Ishikawa (cell line): ENCODE results near the gene BAG5.

ENCODE experiments used
- CEBPB ChIP-seq: IDR thresholded peaks from 2 replicates; pipeline ENCODE4 v1.6.1; 2012
- CREB1 ChIP-seq: IDR thresholded peaks from 2 replicates; pipeline ENCODE4 v1.6.1; 2012; ENCODE audit warnings: low read depth
- EGR1 ChIP-seq: IDR thresholded peaks from 2 replicates; pipeline ENCODE4 v1.6.1; 2012
- EP300 ChIP-seq: IDR thresholded peaks from 2 replicates; pipeline ENCODE4 v1.6.1; 2012; ENCODE audit warnings: borderline replicate concordance
- FOXM1 ChIP-seq: IDR thresholded peaks from 2 replicates; pipeline ENCODE4 v1.6.1; 2012; ENCODE audit warnings: low read depth, borderline replicate concordance
- NFIC ChIP-seq: IDR thresholded peaks from 2 replicates; pipeline ENCODE4 v1.6.1; 2012
- RAD21 ChIP-seq: IDR thresholded peaks from 2 replicates; pipeline ENCODE4 v1.6.1; 2012; ENCODE audit warnings: low read depth
- TAF1 ChIP-seq: IDR thresholded peaks from 2 replicates; pipeline ENCODE4 v1.6.1; 2012; ENCODE audit warnings: low read depth, mild to moderate bottlenecking
- TCF12 ChIP-seq: IDR thresholded peaks from 2 replicates; pipeline ENCODE4 v1.6.1; 2012; ENCODE audit warnings: low read depth
- TEAD4 ChIP-seq: IDR thresholded peaks from 2 replicates; pipeline ENCODE4 v1.6.1; 2012
- YY1 ChIP-seq: IDR thresholded peaks from 2 replicates; pipeline ENCODE4 v1.6.1; 2012; ENCODE audit warnings: low read depth
- ZBTB7A ChIP-seq: IDR thresholded peaks from 2 replicates; pipeline ENCODE4 v1.6.1; 2012; ENCODE audit warnings: low read depth
- TF ChIP-seq, protein P1 (sequence below): IDR thresholded peaks from 2 replicates; pipeline ENCODE4 v1.6.1; 2012
- TF ChIP-seq, protein P2 (sequence below): IDR thresholded peaks from 2 replicates; pipeline ENCODE4 v1.6.1; 2012; ENCODE audit warnings: low read depth, mild to moderate bottlenecking
- TF ChIP-seq, protein P3 (sequence below): IDR thresholded peaks from 2 replicates; pipeline ENCODE4 v1.6.1; 2012

The BAG5 gene

DNA sequence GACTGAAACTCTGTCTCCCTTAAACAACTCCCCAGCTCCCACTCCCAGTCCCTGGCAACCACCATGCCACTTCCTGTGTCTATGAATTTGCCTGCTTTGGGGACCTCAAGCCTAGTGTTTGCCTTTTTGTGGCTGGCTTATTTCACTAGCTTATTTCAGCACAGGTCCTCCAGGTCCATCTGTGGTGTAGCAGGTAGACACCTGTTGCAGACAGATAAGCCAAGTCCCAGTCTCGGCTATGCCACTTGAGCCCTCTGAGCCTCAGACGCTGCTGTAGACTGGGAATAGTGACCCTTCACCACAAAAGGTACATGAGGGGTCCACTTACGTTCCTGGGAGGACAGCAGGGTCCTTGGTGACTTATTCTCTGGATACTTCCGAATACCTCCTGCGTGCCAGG lies 42.2 kb upstream of the BAG5 start:
- TF ChIP-seq YY1 (no peak), ZBTB7A (no peak), TCF12 (no peak)
- TF ChIP-seq, protein P1, sequence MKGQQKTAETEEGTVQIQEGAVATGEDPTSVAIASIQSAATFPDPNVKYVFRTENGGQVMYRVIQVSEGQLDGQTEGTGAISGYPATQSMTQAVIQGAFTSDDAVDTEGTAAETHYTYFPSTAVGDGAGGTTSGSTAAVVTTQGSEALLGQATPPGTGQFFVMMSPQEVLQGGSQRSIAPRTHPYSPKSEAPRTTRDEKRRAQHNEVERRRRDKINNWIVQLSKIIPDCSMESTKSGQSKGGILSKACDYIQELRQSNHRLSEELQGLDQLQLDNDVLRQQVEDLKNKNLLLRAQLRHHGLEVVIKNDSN = no peak

DNA sequence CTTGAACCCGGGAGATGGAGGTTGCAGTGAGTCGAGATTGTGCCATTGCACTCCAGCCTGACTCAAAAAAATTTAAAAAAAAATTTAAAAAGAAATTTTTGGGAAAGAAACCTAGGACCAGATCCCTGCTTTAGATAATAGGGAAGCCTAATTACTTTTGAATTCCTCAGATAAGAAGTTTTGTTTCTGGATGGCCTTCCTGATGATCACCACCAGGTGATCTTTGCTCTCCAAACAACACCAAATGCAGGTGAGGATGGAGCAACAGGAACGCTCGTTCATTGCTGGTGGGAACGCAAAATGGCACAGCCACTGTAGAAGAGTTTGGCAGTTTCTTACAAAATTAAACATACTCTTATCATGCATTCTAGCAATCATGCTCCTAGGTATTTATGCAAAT lies 38.0 kb upstream of the BAG5 start:
- TF ChIP-seq TAF1 (no peak), EGR1 (no peak), ZBTB7A (no peak), YY1 (no peak), TEAD4 (no peak), FOXM1 (no peak), NFIC (no peak), TCF12 (no peak), EP300 (no peak), CREB1 (no peak), CEBPB (no peak), RAD21 (no peak)
- TF ChIP-seq, protein P2, sequence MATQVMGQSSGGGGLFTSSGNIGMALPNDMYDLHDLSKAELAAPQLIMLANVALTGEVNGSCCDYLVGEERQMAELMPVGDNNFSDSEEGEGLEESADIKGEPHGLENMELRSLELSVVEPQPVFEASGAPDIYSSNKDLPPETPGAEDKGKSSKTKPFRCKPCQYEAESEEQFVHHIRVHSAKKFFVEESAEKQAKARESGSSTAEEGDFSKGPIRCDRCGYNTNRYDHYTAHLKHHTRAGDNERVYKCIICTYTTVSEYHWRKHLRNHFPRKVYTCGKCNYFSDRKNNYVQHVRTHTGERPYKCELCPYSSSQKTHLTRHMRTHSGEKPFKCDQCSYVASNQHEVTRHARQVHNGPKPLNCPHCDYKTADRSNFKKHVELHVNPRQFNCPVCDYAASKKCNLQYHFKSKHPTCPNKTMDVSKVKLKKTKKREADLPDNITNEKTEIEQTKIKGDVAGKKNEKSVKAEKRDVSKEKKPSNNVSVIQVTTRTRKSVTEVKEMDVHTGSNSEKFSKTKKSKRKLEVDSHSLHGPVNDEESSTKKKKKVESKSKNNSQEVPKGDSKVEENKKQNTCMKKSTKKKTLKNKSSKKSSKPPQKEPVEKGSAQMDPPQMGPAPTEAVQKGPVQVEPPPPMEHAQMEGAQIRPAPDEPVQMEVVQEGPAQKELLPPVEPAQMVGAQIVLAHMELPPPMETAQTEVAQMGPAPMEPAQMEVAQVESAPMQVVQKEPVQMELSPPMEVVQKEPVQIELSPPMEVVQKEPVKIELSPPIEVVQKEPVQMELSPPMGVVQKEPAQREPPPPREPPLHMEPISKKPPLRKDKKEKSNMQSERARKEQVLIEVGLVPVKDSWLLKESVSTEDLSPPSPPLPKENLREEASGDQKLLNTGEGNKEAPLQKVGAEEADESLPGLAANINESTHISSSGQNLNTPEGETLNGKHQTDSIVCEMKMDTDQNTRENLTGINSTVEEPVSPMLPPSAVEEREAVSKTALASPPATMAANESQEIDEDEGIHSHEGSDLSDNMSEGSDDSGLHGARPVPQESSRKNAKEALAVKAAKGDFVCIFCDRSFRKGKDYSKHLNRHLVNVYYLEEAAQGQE = no peak
- TF ChIP-seq, protein P1 = no peak
- TF ChIP-seq, protein P3, sequence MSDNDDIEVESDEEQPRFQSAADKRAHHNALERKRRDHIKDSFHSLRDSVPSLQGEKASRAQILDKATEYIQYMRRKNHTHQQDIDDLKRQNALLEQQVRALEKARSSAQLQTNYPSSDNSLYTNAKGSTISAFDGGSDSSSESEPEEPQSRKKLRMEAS = no peak

DNA sequence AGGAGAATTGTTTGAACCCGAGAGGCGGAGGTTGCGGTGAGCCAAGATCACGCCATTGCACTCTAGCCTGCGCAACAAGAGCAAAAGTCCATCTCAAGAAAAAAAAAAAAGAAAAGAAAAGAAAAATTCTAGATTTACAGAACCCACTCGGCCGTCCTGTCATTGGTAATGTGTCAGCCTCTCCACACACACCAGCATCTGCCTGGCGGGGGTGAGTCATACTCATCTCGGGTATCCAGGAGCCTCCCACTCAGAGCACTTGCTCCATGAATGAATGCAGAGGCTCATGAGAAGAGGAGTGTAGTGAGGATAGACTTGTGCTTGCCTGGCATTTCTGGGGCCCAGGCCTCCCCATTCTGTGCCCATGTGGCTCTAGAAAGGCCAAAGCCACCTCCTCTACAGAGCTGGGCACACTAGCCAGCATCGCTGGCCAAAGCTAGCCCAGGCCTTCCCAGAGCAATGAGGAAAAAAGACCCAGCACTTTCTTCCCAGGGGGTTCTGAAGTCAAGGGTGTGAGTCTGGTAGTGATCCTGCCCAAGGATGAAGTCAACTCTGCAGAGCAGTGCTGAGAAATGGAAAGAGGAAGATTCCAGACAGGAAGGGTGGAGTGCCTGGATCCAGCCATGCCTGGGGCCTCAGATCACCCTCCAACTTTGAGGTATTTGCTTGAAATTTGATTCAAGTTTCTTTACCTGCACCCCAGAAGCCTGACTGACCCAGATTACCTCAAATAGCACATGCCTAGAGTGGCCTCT lies 35.3 kb upstream of the BAG5 start:
- no peak for TF ChIP-seq EP300
- no peak for TF ChIP-seq TAF1
- TF ChIP-seq YY1 = no peak
- no peak for TF ChIP-seq TCF12
- TF ChIP-seq NFIC = no peak
- TF ChIP-seq, protein P3 = no peak
- no peak for TF ChIP-seq TEAD4
- TF ChIP-seq RAD21 = no peak
- TF ChIP-seq EGR1 = no peak
- TF ChIP-seq, protein P1 = no peak

DNA sequence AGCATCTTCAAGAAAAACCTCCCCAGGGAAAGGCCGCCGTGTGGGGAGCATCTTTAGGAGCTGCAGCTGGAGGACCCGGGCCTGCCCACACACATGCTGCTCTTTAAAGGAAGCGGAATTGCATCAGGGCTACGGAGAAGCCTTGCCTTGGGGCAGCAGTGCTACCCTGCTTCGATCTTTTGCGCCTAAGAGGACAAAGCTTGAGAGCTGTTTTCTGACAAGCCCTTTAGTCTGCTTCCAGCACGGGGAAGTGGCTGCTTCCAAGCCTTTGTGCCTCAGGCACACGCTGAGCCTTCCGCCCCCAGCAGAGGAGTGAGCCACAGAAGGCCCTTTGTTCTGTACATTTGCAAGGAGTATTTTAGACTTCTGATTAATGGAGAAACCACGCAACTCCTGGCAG lies 31.8 kb upstream of the BAG5 start:
- no peak for TF ChIP-seq TEAD4

DNA sequence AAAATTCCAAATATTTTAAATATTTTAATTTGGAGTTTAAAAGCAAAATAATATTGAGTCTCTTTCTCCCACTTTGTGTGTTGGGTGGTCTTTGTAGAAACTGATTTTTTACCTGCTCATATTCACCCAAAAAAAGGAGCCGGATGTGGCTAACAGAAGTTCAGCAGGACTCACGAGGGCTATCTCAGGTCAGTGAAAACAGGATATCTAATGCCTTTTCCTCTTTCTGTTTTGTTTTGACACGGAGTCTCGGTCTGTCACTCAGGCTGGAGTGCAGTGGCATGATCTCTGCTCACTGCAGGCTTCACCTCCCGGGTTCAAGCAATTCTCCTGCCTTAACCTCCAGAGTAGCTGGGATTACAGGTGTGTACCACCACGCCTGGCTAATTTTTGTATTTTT lies 31.1 kb upstream of the BAG5 start:
- TF ChIP-seq FOXM1 (no peak), YY1 (no peak), TCF12 (no peak), CREB1 (no peak), CEBPB (no peak), EP300 (no peak), TEAD4 (no peak), TAF1 (no peak), NFIC (no peak), EGR1 (no peak), RAD21 (no peak), ZBTB7A (no peak)
- TF ChIP-seq, protein P3 = no peak
- TF ChIP-seq, protein P2 = no peak
- TF ChIP-seq, protein P1 = no peak
